Hepatocyte (in vitro differentiated cells): ENCODE data around the gene DMD.

Source experiments
- CTCF ChIP-seq: fragments of 200-600 bp; sonication (generic); IDR thresholded peaks from 2 replicates; pipeline ENCODE4 v1.5.1; 2016; ENCODE audit warnings: antibody characterized with exemption, mild to moderate bottlenecking; ENCODE audit not compliant: poor library complexity
- EZH2 ChIP-seq: fragments of 200-600 bp; sonication (generic); IDR thresholded peaks from 2 replicates; pipeline ENCODE4 v1.6.1; 2016; ENCODE audit warnings: antibody characterized with exemption, mild to moderate bottlenecking, borderline replicate concordance
- EZH2phosphoT487 ChIP-seq: fragments of 200-600 bp; sonication (generic); IDR thresholded peaks from one replicate; pipeline ENCODE4 v1.6.1; 2018; ENCODE audit warnings: antibody characterized with exemption, mild to moderate bottlenecking, low read depth, moderate library complexity; ENCODE audit not compliant: unreplicated experiment, severe bottlenecking

- TF ChIP-seq CTCF (no peak), EZH2 (no peak), EZH2phosphoT487 (no peak)
Measured at GRCh38 chrX:33045245-33045644, 166.1 kb downstream of the DMD start.
